H9 (cell line): Measurements from ENCODE around the gene KCNN3. TPM values are rescaled to one million over a fixed set of nuclear protein-coding genes. Genes with fewer than 3 reads are reported as not detected.

Experiments used
- DNase-seq: peaks from one replicate; pipeline ENCODE4 v3.0.0-alpha.2; 2017
- H2AFZ ChIP-seq: one replicate; pipeline ENCODE4 v1.6.1; 2013; ENCODE audit warnings: mild to moderate bottlenecking, low read length, control low read depth, moderate library complexity
- H2AK5ac ChIP-seq: 2 replicates; pipeline ENCODE4 v1.6.1; 2013; ENCODE audit warnings: low read length, control low read depth, mixed read lengths; ENCODE audit not compliant: insufficient read length
- H2BK120ac ChIP-seq: one replicate; pipeline ENCODE4 v1.6.1; 2013; ENCODE audit warnings: low read depth, mild to moderate bottlenecking, low read length, control low read depth, inconsistent platforms; ENCODE audit not compliant: poor library complexity, severe bottlenecking
- H2BK12ac ChIP-seq: 2 replicates; pipeline ENCODE4 v1.6.1; 2013; ENCODE audit warnings: low read length, control low read depth, mixed read lengths, low read depth; ENCODE audit not compliant: insufficient read length
- H2BK15ac ChIP-seq: 2 replicates; pipeline ENCODE4 v1.6.1; 2013; ENCODE audit warnings: low read depth, low read length, control low read depth
- H2BK20ac ChIP-seq: one replicate; pipeline ENCODE4 v1.6.1; 2013; ENCODE audit warnings: low read depth, mild to moderate bottlenecking, low read length, control low read depth, inconsistent platforms; ENCODE audit not compliant: poor library complexity, severe bottlenecking
- H2BK5ac ChIP-seq: 2 replicates; pipeline ENCODE4 v1.6.1; 2013; ENCODE audit warnings: low read length, control low read depth, mixed read lengths; ENCODE audit not compliant: insufficient read length
- H3K14ac ChIP-seq: 2 replicates; pipeline ENCODE4 v1.6.1; 2013; ENCODE audit warnings: low read length, control low read depth; ENCODE audit not compliant: insufficient read depth
- H3K18ac ChIP-seq: 2 replicates; pipeline ENCODE4 v1.6.1; 2013; ENCODE audit warnings: low read depth, mild to moderate bottlenecking, mixed read lengths, low read length, control low read depth; ENCODE audit not compliant: insufficient read length
- H3K23ac ChIP-seq: 2 replicates; pipeline ENCODE4 v1.6.1; 2013; ENCODE audit warnings: low read length, control low read depth, mixed read lengths, low read depth; ENCODE audit not compliant: insufficient read length
- H3K23me2 ChIP-seq: 2 replicates; pipeline ENCODE4 v1.6.1; 2013; ENCODE audit warnings: low read depth, mild to moderate bottlenecking, mixed read lengths, low read length, control low read depth; ENCODE audit not compliant: insufficient read length, poor library complexity, severe bottlenecking
- H3K27ac ChIP-seq: 2 replicates; pipeline ENCODE4 v1.5.1; 2013; ENCODE audit warnings: low read length, control low read depth, mixed read lengths, low read depth; ENCODE audit not compliant: insufficient read length
- H3K27me3 ChIP-seq: 2 replicates; pipeline ENCODE4 v1.6.1; 2013; ENCODE audit warnings: low read length, control low read depth, inconsistent platforms; ENCODE audit not compliant: insufficient read depth
- H3K4ac ChIP-seq: 2 replicates; pipeline ENCODE4 v1.6.1; 2013; ENCODE audit warnings: low read depth, mild to moderate bottlenecking, control low read depth, inconsistent platforms, low read length, moderate library complexity
- H3K4me1 ChIP-seq: 2 replicates; pipeline ENCODE4 v1.6.1; 2013; ENCODE audit warnings: low read length, control low read depth, inconsistent platforms; ENCODE audit not compliant: insufficient read depth
- H3K4me2 ChIP-seq: 2 replicates; pipeline ENCODE4 v1.6.1; 2013; ENCODE audit warnings: low read length, control low read depth, mixed read lengths; ENCODE audit not compliant: insufficient read length, insufficient read depth
- H3K56ac ChIP-seq: 2 replicates; pipeline ENCODE4 v1.6.1; 2013; ENCODE audit warnings: low read depth, mild to moderate bottlenecking, mixed read lengths, low read length, control low read depth; ENCODE audit not compliant: insufficient read length
- H3K79me1 ChIP-seq: 2 replicates; pipeline ENCODE4 v1.6.1; 2013; ENCODE audit warnings: low read depth, mild to moderate bottlenecking, moderate library complexity, low read length, control low read depth, inconsistent platforms; ENCODE audit not compliant: insufficient read depth, poor library complexity, severe bottlenecking
- H3K79me2 ChIP-seq: 2 replicates; pipeline ENCODE4 v1.6.1; 2013; ENCODE audit warnings: low read length, control low read depth, inconsistent platforms; ENCODE audit not compliant: insufficient read depth
- H3K9ac ChIP-seq: 2 replicates; pipeline ENCODE4 v1.6.1; 2013; ENCODE audit warnings: low read length, control low read depth, mixed read lengths; ENCODE audit not compliant: insufficient read length; ENCODE audit errors: extremely low read depth
- H3K9me3 ChIP-seq: one replicate; pipeline ENCODE4 v1.6.1; 2013; ENCODE audit warnings: low read depth, low read length, inconsistent platforms; ENCODE audit not compliant: control insufficient read depth
- H3T11ph ChIP-seq: one replicate; pipeline ENCODE4 v1.6.1; 2013; ENCODE audit warnings: mild to moderate bottlenecking, low read length, control low read depth, inconsistent platforms
- H4K20me1 ChIP-seq: one replicate; pipeline ENCODE4 v1.6.1; 2013; ENCODE audit not compliant: control insufficient read depth, insufficient read length, insufficient read depth
- H4K5ac ChIP-seq: 2 replicates; pipeline ENCODE4 v1.6.1; 2013; ENCODE audit warnings: low read depth, mild to moderate bottlenecking, mixed read lengths, low read length, control low read depth; ENCODE audit not compliant: insufficient read length
- H4K8ac ChIP-seq: replicated peaks from 2 replicates; pipeline ENCODE4 v1.6.1; 2013; ENCODE audit warnings: low read length, control low read depth, mixed read lengths, low read depth; ENCODE audit not compliant: insufficient read length
- H4K91ac ChIP-seq: 2 replicates; pipeline ENCODE4 v1.6.1; 2013; ENCODE audit warnings: low read depth, mild to moderate bottlenecking, moderate library complexity, mixed read lengths, low read length, control low read depth; ENCODE audit not compliant: insufficient read length
- H3K27ac Mint-ChIP-seq, 3 experiments: 2 replicates in 2 of 3; 3 replicates in 1 of 3; pipeline ENCODE4 v1.8.0; 2020 to 2021; ENCODE audit warnings: mixed read lengths in 3 of 3, mild to moderate bottlenecking in 1 of 3, moderate library complexity in 1 of 3
- H3K27me3 Mint-ChIP-seq: 2 replicates; pipeline ENCODE4 v1.8.0; 2021; ENCODE audit warnings: low read depth, mild to moderate bottlenecking, moderate library complexity, mixed read lengths
- H3K36me3 Mint-ChIP-seq, 3 experiments: 2 replicates in 2 of 3; 3 replicates in 1 of 3; pipeline ENCODE4 v1.8.0; 2020 to 2021; ENCODE audit warnings: low read depth in 3 of 3, mixed read lengths in 3 of 3; ENCODE audit not compliant: insufficient read depth in 1 of 3
- H3K4me1 Mint-ChIP-seq, 2 experiments: 2 replicates each; pipeline ENCODE4 v1.8.0; 2020; ENCODE audit warnings: mixed read lengths in 2 of 2
- H3K4me3 Mint-ChIP-seq, 2 experiments: 2 replicates in 1 of 2; 3 replicates in 1 of 2; pipeline ENCODE4 v1.8.0; 2020 to 2021; ENCODE audit warnings: mild to moderate bottlenecking in 2 of 2, mixed read lengths in 2 of 2, moderate library complexity in 1 of 2
- H3K9me3 Mint-ChIP-seq, 2 experiments: 2 replicates in 1 of 2; 3 replicates in 1 of 2; pipeline ENCODE4 v1.8.0; 2020; ENCODE audit warnings: mild to moderate bottlenecking in 2 of 2, mixed read lengths in 2 of 2, moderate library complexity in 1 of 2
- WGBS: extraction: QIAGEN DNeasy Blood & Tissue Kit; methylation state at CpG from one replicate; pipeline ENCODE4 v1.1.7; 2013; ENCODE audit warnings: missing lambda C conversion rate, low lambda C conversion rate, mixed read lengths; ENCODE audit not compliant: insufficient read length; ENCODE audit errors: extremely low coverage; 5-methylcytosine and 5-hydroxymethylcytosine counted together
- total RNA-seq: library from RNA; stranded (reverse); gene quantifications from 2 replicates; pipeline ENCODE4 v1.2.1, GENCODE V29; 2021
- TF ChIP-seq, protein P1 (sequence below): fragments of 200-600 bp; sonication (generic); conservative IDR thresholded peaks from 3 replicates; pipeline ENCODE4 v1.8.0; 2021; ENCODE audit warnings: antibody characterized with exemption, mild to moderate bottlenecking

KCNN3 gene
- total RNA-seq, 1 experiment from 2014 or later, result 0.83 TPM

DNA sequence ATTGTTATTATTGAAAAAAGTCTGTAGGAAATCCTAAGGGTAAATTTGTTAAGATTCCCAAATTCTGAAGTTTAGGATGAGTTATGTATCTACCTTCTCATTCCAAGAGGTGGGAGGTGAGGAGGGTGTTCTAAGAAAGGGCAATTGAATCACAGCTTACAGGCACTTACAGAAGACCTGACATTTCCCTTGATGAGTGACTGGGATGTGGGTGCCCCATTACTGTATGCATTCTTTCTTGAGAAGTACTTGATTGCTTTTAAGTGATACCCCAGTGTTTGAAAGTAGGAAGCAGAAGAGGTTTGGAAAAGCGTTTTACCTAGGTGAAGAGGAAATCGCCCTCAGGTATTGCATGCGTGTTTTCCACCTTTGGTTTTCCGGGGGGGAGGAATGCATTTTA lies 175.1 kb downstream of the KCNN3 start:
- no peak overlapping the region for H3K4ac ChIP-seq
- H4K91ac ChIP-seq, result no peak overlapping the region
- Mint-ChIP-seq H3K4me1 (no peaks in the 10 kb centered on the region), H3K36me3 (no peaks in the 10 kb centered on the region), H3K4me3 (no peak overlapping the region), H3K9me3 (no peaks in the 10 kb centered on the region; a peak in 1 of 5 replicates), H3K27me3 (peaks cover 3% of the 10 kb centered on the region), H3K27ac (no peak overlapping the region)
- H3K79me2 ChIP-seq, result no peaks in the 10 kb centered on the region
- no peak overlapping the region for H3K18ac ChIP-seq
- no peak overlapping the region for H3K27ac ChIP-seq
- H2BK15ac ChIP-seq, result no peak overlapping the region
- TF ChIP-seq, protein P1, sequence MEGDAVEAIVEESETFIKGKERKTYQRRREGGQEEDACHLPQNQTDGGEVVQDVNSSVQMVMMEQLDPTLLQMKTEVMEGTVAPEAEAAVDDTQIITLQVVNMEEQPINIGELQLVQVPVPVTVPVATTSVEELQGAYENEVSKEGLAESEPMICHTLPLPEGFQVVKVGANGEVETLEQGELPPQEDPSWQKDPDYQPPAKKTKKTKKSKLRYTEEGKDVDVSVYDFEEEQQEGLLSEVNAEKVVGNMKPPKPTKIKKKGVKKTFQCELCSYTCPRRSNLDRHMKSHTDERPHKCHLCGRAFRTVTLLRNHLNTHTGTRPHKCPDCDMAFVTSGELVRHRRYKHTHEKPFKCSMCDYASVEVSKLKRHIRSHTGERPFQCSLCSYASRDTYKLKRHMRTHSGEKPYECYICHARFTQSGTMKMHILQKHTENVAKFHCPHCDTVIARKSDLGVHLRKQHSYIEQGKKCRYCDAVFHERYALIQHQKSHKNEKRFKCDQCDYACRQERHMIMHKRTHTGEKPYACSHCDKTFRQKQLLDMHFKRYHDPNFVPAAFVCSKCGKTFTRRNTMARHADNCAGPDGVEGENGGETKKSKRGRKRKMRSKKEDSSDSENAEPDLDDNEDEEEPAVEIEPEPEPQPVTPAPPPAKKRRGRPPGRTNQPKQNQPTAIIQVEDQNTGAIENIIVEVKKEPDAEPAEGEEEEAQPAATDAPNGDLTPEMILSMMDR, result no peak
- no peak overlapping the region for H3K14ac ChIP-seq
- no peak overlapping the region for H3K23ac ChIP-seq
- H2AFZ ChIP-seq, result no peak overlapping the region
- no peaks in the 10 kb centered on the region for H4K20me1 ChIP-seq
- H3K56ac ChIP-seq, result no peak overlapping the region
- no peak for DNase-seq
- WGBS, result no CpG with 5 or more reads among the region's 4 CpGs
- H2BK5ac ChIP-seq, result no peak overlapping the region
- no peak overlapping the region for H2BK120ac ChIP-seq
- H4K8ac ChIP-seq, result no peak overlapping the region
- no peak overlapping the region for H2BK12ac ChIP-seq
- H3K27me3 ChIP-seq, result no peaks in the 10 kb centered on the region
- H3K9me3 ChIP-seq, result no peaks in the 10 kb centered on the region
- H2BK20ac ChIP-seq, result no peak overlapping the region
- H3T11ph ChIP-seq, result no peak overlapping the region
- no peaks in the 10 kb centered on the region for H3K23me2 ChIP-seq
- H3K4me1 ChIP-seq, result no peaks in the 10 kb centered on the region
- no peak overlapping the region for H3K9ac ChIP-seq
- H3K79me1 ChIP-seq, result no peaks in the 10 kb centered on the region
- no peak overlapping the region for H2AK5ac ChIP-seq
- H3K4me2 ChIP-seq, result no peak overlapping the region
- no peak overlapping the region for H4K5ac ChIP-seq
